ENCODE data around the gene SIAH2.

Gene SIAH2

DNA sequence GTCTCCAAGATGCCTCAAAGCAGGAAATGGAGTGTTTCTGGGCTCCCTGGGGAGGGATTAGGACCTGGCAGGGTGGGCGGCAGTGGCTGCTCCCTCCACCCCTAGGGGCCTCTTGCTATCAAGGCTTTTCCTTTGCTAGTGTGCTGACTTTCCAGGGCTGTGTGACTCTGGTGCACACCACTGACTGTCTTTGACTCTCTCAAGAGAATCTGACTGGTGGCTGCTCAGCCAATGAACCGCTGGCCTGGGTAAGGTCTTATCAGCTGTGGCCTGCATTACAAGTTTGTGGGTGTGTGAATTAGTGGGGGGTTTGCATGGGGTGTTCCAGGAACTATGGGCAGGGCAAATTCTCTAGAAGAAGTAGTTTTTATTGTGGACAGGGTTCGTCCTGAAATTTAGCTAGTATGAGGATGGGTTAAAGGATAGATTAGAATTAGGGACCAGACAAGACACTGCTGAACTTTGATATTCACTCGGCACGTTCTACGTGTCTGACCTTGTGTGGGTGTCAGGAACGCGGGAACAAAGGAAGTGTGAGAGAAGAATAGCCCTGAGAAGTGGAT is 29.5 kb downstream of the SIAH2 start:
- DNase-seq = no peak

DNA sequence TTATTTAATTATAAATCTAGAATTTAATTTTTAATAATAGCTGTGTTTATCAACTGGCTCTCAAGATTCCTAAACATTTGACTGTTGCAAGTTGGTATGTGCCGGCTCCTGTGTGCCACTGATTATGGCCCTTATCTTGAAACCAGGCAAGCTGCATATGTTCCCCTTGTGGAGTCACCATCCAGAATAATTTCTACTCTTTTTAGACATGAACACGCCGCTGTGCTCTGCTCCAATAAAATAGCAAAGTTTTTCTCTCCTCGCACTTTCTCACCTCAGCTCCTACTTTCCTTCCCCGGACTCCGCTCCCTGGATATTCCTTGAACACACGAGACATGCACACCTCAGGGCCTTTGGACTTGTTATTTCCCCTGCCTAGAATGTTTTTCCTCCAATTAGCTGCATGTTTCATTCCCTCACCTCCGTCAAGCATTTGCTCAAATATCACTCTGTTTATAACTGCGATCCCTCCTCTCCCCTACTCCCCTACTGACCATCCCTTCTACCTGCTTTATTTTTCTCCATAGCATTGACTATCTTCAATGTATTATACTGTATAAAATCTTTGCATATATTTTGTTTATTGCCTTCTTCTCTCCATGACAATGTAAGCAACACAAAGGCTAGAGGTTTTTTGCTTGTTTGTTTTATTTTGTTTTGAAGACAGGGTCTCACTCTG is 33.1 kb downstream of the SIAH2 start:
- DNase-seq = no peak

DNA sequence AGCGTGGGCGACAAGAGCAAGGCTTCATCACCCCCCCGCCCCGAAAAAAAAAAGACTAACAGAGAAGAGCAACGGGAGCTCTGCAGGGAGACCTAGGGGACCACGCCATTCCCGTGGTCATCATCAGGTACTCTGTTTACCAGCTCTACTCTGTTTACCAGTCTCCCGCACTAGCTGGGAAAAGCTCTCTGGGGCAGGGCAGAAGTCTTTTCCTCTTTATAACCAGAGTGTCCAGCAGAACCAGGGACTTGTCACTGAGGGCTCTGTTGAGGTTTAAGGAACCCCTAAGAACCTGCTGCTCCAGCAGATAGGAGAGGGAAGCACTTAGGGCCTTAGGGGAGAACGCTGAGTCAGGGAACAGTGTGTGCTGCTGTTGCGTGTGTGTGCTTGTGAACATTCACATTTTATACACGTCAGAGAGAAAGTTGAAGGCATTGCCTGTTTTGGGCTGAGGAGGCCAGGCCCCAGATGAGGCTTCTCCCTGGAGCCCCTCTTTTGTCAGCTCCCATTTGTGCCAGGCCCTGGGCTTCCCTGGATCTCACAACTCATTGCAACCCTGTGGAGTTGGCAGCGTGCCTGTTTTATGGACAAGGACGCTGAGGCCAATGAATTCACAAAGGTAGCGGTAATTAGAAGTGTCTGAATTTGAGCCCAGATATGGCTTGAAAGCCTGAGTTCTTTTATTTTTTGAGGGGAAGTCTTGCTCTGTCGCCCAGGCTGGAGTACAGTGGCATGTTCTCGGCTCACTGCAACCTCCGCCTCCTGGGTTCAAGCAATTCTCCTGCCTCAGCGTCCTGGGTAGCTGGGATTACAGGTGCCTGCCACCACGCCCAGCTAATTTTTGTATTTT is 35.1 kb downstream of the SIAH2 start:
- DNase-seq = no peak

DNA sequence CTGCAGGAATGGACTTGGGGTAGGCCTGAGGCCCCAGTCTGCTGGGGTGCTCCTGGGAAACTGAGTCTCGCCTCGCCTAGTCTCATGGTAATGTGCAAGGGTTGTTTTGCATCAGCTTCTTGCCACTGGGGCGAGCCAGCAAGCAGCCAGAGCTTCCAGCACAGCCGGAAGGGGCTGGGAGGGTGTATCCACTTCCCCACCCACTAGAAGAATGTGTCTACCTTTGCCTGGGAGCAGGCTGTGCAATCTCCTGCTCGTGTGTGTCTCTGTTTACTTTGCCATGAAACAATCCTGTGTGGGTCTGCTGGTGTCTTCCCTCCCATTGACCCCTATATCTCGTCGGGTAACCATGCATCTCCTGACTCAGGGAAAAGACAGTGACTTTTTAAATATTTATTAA is 37.4 kb downstream of the SIAH2 start:
- DNase-seq = no peak

DNA sequence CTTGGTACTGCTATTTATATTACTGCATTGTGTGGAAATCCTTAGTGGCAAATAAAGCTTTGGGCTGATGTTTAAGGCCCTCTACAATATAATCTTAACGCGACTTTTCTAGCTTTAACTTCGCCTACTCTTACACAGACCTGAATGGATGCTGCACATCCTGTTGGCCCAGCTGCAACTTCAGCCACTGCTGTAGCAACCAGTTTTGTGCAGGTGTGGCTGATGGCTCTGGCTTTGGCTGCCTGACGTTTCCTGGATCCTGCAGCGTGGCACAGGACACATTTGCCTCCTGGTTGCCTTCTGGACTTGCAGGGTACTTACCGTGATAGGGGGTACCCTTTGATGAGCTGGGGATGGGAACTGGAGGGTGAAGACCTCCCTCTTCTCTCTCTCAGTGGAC is 39.0 kb downstream of the SIAH2 start:
- no peak for DNase-seq

DNA sequence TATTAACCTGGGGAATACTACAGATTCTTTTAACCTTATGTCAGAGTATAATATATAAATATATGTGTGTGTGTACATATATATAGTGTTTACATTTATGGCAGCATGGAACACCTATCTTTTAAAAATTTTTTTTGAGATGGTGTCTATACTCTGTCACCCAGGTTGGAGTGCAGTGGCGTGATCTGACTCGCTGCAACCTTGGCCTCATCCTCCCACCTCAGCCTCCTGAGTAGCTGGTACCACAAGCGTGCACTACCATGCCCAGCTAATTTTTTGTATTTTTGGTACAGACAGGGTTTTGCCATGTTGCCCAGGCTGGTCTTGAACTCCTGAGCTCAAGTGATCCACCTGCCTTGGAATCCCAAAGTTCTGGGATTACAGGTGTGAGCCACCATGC is 40.7 kb downstream of the SIAH2 start:
- DNase-seq = no peak

DNA sequence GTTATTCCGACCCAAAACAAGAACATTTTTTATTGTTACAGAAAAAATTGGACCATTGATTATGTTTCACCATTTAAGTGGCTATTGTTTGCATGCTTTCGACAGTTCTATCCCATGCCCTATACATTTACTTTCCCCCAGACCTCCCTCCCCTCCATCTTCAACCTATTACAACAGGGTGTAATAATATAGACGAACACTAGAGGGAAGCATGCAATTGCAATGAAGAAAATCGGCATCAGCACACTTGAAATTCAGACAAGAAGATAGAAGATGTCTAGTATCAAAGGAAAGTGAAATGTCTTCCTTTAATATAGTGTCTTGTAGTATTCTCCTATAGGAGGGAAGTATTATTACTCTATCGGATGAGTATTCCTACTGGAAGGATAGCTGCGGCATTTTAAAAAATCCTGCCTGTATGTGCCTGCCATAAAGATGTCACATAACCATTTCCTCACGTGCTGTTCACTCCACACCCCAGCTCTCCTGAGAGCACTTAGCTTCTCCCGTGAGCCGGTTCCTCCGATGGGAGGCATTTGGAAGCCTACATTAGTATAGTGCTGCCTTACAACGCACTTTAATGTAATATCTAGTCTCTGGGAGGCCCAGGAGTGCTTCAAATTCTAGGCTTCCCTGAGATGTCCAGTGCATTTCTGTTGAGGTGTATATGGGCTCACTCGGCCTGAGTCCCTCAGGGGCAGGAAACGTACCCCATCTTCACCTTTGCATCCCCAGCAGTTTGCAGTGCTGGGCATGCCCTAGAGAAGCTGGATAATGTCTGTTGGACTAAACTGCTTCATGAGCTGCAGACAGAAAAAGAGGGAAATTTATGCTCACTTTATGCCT is 41.5 kb downstream of the SIAH2 start:
- DNase-seq = peak in 1 of 2 experiments; percentile 38

DNA sequence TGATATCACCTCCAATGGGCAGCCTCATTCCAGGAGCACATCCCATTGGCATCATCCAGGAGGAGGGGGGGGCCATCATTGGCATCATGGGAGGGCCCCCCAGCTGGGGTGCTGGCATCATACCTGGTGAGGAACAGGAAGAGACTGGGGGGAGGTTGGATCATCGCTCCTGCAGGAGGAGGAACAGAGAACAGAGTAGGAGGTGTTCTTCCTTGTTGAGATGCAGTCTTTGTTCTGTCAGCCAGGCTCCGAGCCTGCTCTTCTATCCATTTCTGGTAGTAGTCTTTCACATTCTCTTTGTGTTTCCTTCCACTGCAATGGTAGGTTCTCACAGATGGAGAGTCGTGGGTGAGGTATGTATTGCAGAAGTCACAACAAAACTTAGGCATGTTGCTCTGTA is 42.5 kb downstream of the SIAH2 start:
- no peak for DNase-seq

DNA sequence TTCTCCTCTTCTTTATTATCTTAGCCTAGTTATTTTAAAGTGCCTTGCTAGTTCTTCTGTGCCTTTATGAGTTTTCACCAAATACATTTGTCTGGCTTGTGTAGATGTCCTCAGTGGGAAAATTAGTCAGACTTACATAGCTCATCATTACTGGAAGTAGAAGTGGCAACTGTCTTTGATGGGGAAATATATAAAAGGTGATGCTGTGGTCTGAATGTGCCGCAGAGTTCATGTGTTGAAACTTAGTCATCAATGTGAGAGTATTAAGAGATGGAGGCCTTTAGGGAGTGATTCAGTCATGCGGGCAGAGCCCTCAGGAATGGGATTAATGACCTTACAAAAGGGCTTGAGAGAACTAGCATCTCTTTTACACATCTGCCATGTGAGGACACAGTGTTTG is 52.9 kb downstream of the SIAH2 start:
- no peak for DNase-seq

DNA sequence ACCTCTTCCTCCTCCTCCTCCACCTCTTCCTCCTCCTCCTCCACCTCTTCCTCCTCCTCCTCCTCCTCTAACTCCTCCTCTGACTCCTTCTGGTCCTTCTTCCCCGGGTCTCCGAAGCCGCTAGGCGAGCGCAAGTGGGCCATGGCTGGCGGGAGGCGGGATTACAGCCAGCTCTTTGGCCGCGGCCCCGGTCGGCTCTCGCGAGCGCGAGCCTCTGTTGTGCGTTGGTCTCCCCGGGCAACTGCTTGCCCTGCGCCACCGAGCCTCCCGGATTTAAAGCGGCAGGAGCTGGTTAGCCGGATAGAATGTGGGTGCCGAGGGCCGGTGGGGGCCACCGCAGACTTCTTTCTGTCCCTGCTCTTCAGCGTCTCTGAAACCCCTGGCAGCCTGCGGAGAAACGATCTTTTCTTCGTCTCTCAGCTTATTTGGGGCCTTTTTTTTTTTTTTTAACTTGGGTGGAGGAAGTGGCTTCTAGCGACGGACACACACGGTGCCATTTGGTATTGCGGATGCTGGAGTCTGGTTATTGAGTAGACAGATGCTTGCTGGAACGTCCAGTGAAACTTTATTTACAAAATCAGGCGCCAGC is 59.1 kb downstream of the SIAH2 start, which contains the start of gene ERICH6:
ERICH6 (minus strand) TSS at position 165 of the 589 bp plus-strand sequence; CDS start at position 143, 22 bp downstream.
- DNase-seq = peak in 1 of 2 experiments; percentile 17

DNA sequence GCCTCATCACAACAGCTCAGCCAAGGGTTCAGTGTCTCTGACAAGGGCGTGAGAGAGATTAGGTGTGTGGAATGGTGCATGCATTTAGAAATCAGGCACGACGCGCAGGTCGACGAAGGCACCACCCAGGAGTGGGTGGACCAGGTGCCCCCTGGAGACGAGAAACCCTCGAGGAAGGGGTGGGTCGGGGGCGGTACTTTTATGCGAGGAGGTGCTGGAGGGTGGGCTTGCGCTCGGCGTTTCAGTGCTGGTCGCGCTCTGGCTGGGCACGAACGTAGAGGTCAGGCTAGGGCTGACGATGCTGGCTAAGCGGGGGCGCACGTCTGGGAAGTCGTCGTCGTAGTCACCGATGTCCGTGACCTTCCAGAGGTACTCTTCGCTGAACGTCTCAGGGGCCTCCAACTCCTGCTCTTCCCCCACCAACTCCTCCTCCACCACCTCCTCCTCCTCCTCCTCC is 59.6 kb downstream of the SIAH2 start:
- no peak for DNase-seq

DNA sequence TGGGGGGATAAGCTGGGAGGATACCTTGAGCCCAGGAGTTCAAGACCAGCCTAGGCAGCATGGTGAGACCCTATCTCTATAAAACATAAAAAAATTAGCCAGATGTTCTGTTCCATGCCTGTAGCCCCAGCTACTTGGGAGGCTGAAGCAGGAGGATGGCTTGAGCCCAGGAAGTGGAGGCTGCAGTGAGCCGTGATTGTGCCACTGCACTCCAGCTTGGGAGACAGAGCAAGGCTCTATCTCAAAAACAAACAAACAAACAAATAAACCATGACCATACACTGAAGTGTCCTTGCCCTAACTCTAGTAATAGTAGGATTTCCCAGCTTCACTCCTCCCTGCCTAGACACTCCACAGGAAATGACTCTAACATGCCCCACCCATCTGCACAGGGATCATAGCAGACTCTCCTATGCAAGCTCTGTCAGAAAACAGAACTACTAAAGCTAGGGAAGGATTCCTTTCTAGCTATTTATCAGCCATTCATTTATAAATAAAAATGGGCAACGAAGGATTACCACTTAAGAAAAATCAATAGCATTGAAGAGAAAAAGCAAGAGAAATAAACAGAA is 63.8 kb downstream of the SIAH2 start:
- DNase-seq = no peak

DNA sequence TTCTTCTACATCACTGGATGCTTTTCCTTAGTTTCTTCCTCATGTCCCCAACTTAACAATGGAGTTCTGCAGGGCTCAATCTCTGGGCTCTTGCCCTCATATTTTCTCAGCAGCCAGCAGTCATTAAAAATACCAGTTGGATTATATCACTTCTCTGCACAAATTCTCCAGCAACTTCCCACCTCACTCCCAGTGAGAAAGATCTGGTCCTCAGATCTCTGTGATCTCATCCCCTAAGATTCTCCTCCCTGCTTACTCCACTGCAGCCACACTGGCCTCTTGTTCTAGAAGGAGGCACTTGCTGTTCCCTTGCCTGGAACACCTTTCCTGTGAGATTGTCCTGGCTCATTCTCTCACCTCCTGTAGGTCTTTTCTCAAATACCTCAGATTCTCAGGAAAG is 65.3 kb downstream of the SIAH2 start:
- no peak for DNase-seq

DNA sequence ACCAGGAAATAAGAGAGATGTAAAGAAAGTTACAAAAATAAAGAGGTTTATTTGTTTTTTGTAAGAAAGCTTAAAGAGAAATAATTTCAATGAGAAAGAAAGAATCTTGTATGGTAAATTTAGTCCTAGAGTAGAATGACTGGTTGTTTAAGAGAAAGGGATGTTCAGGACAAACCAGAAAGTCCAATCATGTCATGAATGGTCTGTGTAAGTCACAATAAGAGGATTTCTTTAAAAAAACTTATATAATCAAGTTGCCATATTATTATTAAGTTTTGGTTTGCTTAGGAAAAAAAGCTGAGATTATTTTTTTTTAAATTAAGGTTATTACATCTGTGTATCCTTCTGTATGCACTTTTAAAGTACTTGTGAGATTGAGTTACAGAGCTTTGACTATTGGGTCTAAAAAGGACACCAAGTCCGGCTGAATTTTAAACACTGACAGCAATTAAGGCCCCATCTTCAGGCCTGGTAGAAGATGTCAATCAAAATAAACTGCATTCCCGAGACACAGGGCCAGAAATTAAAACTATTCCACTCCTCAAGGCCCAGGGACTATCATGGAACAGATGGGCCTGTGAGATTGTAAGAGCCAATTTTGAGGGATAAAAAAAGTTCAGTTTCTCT is 71.4 kb downstream of the SIAH2 start:
- no peak for DNase-seq
